Keratinocyte (primary cell): ENCODE measurements around the gene CHID1.

Source experiments
- CTCF ChIP-seq, 3 experiments: IDR thresholded peaks in 1 of 3; conservative IDR thresholded peaks in 1 of 3; optimal IDR thresholded peaks in 1 of 3; 2 replicates in 2 of 3; 3 replicates in 1 of 3; pipeline versions ENCODE3 to v1.5.1; 2011; ENCODE audit warnings: low read length in 3 of 3, mild to moderate bottlenecking in 3 of 3, moderate library complexity in 2 of 3, control low read depth in 1 of 3, inconsistent platforms in 1 of 3; ENCODE audit not compliant: insufficient read depth in 2 of 3; ENCODE audit errors: extremely low read depth in 1 of 3
- EZH2 ChIP-seq: IDR thresholded peaks from one replicate; pipeline ENCODE4 v1.6.1; 2012; ENCODE audit warnings: inconsistent platforms, mild to moderate bottlenecking, low read length, moderate library complexity

- TF ChIP-seq CTCF (optimal IDR thresholded peaks at IDR 0.05 in 1 of 3, IDR thresholded peaks at IDR 0.05 in 1 of 3, conservative IDR thresholded peaks at IDR 0.05 in 1 of 3; ENCODE audit: extremely low read depth in 1 of 3, insufficient read depth in 2 of 3, low read length in 3 of 3) = no peak
- TF ChIP-seq EZH2 = no peak
These were observed 25.6 kb upstream of the CHID1 start for GRCh38 chr11:936199-936598.
